GM12878 (cell line): ENCODE data around the gene TATDN2.

ENCODE experiments used
- CHD2 ChIP-seq: IDR thresholded peaks from 2 replicates; pipeline ENCODE4 v1.6.1; 2011; ENCODE audit warnings: low read depth, low read length, improper control_type of control experiment, borderline replicate concordance
- HDAC2 ChIP-seq: fragments of 200-600 bp; sonication (generic); IDR thresholded peaks from 2 replicates; pipeline ENCODE4 v1.6.1; 2017
- MEF2A ChIP-seq: IDR thresholded peaks from 2 replicates; pipeline ENCODE4 v1.6.1; 2011; ENCODE audit warnings: low read depth, mild to moderate bottlenecking, low read length, moderate library complexity; ENCODE audit not compliant: insufficient read depth
- MXI1 ChIP-seq: fragments of 150-350 bp; IDR thresholded peaks from 2 replicates; pipeline ENCODE4 v1.6.1; 2011; ENCODE audit warnings: low read depth, mild to moderate bottlenecking, inconsistent platforms, low read length, improper control_type of control experiment
- NR2F1 ChIP-seq: fragments of 450-650 bp; conservative IDR thresholded peaks from 2 replicates; pipeline ENCODE4 v1.6.1; 2017; ENCODE audit warnings: mild to moderate bottlenecking
- POLR2A ChIP-seq: IDR thresholded peaks from 2 replicates; pipeline ENCODE4 v1.6.1; 2011; ENCODE audit warnings: low read depth, mild to moderate bottlenecking, low read length
- RAD51 ChIP-seq: fragments of 450-650 bp; IDR thresholded peaks from 2 replicates; pipeline ENCODE4 v1.6.1; 2016; ENCODE audit warnings: moderate library complexity, mild to moderate bottlenecking, inconsistent platforms
- YY1 ChIP-seq: IDR thresholded peaks from 2 replicates; pipeline ENCODE4 v1.6.1; 2011; ENCODE audit warnings: low read depth, mild to moderate bottlenecking, low read length
- TF ChIP-seq, protein P1 (sequence below): IDR thresholded peaks from 2 replicates; pipeline ENCODE4 v1.6.1; 2011; ENCODE audit warnings: mild to moderate bottlenecking, low read depth, low read length, moderate library complexity; ENCODE audit not compliant: insufficient replicate concordance

DNA sequence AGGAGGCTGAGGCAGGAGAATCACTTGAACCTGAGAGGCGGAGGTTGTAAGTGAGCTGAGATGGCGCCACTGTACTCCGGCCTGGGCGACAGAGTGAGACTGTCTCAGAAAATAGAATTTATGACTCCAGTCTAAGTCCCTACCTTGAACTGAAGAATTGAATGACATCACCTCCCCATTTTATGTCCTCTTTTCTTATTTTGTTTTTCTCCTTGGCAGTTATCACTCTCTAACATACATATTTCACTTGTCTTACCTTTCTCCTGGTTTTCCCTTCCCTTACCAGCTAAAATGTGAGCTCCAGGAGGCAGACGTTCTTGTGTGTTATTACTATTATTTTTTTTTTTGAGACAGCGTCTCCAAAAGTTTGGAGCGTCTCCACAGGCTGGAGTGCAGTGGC lies 7.6 kb downstream of the TATDN2 start:
- TF ChIP-seq YY1 = no peak
- TF ChIP-seq NR2F1 = no peak
- TF ChIP-seq, protein P1, sequence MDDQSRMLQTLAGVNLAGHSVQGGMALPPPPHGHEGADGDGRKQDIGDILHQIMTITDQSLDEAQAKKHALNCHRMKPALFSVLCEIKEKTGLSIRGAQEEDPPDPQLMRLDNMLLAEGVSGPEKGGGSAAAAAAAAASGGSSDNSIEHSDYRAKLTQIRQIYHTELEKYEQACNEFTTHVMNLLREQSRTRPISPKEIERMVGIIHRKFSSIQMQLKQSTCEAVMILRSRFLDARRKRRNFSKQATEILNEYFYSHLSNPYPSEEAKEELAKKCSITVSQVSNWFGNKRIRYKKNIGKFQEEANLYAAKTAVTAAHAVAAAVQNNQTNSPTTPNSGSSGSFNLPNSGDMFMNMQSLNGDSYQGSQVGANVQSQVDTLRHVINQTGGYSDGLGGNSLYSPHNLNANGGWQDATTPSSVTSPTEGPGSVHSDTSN = no peak
- no peak for TF ChIP-seq MXI1
- no peak for TF ChIP-seq POLR2A
- TF ChIP-seq CHD2 = no peak
- TF ChIP-seq MEF2A = no peak
- TF ChIP-seq HDAC2 = no peak
- TF ChIP-seq RAD51 = no peak
